HUES48 (cell line): ENCODE measurements around the gene ULK1.
A peak's percentile ranks its signal among the peaks of the same experiment; 100 is the strongest.

Experiments used
- H3K27ac ChIP-seq: one replicate; pipeline ENCODE4 v1.7.0; 2013; ENCODE audit warnings: low read depth, low read length, inconsistent platforms
- H3K27me3 ChIP-seq: 2 replicates; pipeline ENCODE4 v1.6.1; 2013; ENCODE audit warnings: mild to moderate bottlenecking, low read length; ENCODE audit not compliant: control insufficient read depth, insufficient read depth
- H3K36me3 ChIP-seq: 2 replicates; pipeline ENCODE4 v1.6.1; 2013; ENCODE audit warnings: low read length; ENCODE audit not compliant: control insufficient read depth, insufficient read depth
- H3K4me1 ChIP-seq: 2 replicates; pipeline ENCODE4 v1.6.1; 2013; ENCODE audit warnings: mild to moderate bottlenecking, low read length; ENCODE audit not compliant: control insufficient read depth, insufficient read depth
- H3K4me3 ChIP-seq: 2 replicates; pipeline ENCODE4 v1.5.1; 2013; ENCODE audit warnings: mild to moderate bottlenecking, low read depth, low read length
- H3K9ac ChIP-seq: 2 replicates; pipeline ENCODE4 v1.6.1; 2013; ENCODE audit warnings: mild to moderate bottlenecking, low read depth, low read length, moderate library complexity
- H3K9me3 ChIP-seq: 2 replicates; pipeline ENCODE4 v1.6.1; 2013; ENCODE audit warnings: low read length; ENCODE audit not compliant: control insufficient read depth, insufficient read depth

The ULK1 gene

DNA sequence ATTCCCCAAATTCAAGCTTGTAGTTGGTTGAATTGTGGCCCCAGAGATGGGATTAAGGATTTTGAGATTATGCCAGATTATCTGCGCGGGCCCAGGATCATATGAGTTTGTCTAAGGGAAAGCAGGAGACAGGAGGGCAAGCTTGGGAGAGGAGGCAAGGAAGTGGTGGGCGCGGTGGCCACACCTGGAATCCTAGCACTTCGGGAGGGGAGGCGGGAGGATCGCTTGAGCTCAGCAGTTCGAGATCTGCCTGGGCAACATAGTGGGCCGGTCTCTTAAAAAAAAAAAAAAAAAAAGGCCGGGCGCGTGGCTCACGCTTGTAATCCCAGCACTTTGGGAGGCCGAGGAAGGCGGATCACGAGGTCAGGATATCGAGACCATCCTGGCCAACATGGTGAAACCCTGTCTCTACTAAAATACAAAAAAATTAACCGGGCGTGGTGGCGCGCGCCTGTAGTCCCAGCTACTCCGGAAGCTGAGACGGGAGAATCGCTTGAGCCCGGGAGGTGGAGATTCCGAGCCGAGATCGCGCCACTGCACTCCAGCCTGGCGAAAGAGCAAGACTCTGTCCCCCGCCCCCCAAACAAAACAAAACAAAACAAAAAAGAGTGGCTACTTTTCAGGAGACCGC is 33.8 kb downstream of the ULK1 start:
- Histone ChIP-seq H3K36me3 (peaks cover 24% of the 10 kb centered on the region), H3K27me3 (no peaks in the 10 kb centered on the region), H3K9ac (peak overlapping the region; percentile 19; the same call in 1 of the 2 replicates), H3K9me3 (no peaks in the 10 kb centered on the region), H3K4me3 (peak overlapping the region; percentile 75), H3K4me1 (no peaks in the 10 kb centered on the region), H3K27ac (no peak overlapping the region)

DNA sequence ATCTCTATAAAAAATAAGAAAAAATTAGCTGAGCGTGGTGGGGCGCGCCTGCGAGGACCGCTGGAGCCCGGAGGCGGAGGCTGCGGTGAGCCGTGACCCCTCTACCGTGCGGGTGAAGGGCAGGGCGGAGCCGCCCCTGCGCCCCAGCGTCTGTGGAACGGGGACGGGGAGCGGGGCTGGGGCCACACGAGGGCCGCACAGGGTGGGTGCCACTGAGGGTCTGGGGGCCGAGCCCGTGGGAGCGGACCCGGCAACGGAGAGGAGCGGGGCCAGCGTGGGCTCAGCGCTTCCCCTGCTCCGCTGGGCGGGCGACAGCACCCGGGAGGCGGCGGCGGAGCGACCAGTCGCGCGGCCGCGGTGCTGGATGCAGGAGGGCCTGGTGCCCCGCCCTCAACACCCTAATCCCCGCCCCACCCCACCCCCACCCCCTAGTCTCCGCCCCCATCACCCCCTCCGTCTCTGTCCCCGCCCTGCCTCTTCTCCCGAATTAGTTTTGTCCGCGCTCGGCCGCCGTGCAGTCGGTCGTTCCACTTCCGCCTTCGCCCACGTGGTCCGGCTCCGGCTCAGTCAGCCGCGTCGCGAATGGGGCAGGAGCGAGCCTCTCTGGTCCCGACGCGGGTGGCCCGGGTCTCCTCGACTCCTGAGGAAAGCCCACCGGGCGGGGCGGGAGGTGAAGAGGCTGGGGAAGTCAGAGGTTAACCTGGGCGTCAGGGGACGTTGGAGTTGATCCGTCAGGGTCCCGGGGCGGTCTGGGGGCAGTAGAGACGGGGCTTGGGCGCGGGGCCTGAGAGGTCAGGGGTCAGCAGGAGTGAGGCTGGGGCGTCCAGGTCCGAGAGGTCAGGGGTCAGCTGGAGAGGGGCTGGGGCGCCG is 34.5 kb downstream of the ULK1 start, which contains the start of gene PUS1:
Gene PUS1 (plus strand): TSS at position 566 of the 870 bp plus-strand sequence. CDS start 447 bp downstream, outside the sequence.
- Histone ChIP-seq H3K9me3 (no peaks in the 10 kb centered on the region), H3K4me1 (no peaks in the 10 kb centered on the region), H3K36me3 (peaks cover 31% of the 10 kb centered on the region), H3K27ac (peak within 1 kb of the TSS; percentile 77), H3K9ac (peak within 1 kb of the TSS; percentile 84), H3K27me3 (no peaks in the 10 kb centered on the region), H3K4me3 (peak within 1 kb of the TSS; percentile 93)

DNA sequence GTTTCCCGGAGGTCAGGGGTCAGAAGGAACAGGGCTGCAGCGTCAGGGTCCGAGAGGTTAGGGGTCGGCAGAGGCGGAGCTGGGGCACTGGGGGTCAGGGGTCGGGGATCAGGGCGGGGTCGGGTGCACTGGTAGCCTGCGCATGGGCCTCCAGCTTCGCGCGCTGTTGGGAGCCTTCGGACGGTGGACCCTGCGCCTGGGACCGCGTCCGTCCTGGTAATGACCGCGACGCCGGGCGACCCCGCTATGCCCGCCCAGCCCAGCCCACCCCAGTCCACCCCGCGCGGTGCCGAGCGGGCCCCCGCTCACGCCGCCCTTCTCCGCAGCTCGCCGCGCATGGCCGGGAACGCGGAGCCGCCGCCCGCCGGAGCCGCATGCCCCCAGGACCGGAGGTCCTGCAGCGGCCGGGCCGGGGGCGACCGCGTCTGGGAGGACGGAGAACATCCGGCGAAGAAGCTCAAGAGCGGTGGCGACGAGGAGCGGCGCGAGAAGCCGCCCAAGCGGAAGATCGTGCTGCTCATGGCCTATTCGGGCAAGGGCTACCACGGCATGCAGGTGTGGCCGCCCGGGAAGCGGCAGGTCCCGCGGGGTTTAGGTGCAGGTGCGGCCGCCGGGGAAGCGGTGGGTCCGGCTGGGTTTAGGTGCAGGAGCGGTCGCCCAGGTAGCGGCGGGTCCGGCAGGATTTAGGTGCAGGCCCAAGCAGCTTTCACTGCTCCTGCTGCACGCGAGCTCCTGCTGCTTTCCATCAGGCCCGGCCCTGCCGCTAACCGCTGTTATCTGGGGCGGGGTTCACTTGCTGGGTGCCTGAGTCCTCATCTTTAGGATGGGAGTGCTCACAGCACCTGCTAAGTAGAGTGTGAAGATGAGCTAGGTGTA is 35.4 kb downstream of the ULK1 start:
- Histone ChIP-seq H3K27ac (peak overlapping the region; percentile 77), H3K4me3 (peak overlapping the region; percentile 93)

DNA sequence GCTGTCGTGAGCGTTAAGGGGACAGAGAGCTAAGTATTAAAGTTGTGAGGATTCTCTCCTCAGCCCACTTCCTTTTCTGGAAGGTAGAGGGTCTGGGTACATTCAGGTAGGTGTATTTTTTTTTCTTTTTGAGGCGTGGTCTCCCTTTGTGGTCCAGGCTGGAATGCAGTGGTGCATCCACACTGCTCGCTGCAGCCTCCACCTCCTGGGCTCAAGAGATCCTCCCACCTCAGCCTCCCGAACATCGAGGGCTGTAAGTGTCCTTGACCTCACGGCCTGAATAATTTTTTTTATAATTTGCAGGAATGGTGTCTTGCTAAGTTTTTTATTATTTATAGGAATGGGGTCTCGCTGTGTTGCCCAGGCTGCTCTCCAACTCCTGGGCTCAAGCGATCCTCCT is 36.1 kb downstream of the ULK1 start:
- Histone ChIP-seq H3K4me3 (peak overlapping the region; percentile 93), H3K27me3 (no peaks in the 10 kb centered on the region), H3K27ac (no peak overlapping the region), H3K9me3 (no peaks in the 10 kb centered on the region), H3K4me1 (no peaks in the 10 kb centered on the region), H3K36me3 (peaks cover 46% of the 10 kb centered on the region), H3K9ac (peak overlapping the region; percentile 56)

More for the DNA sequence above, 35.4 kb downstream of the ULK1 start:
- no peaks in the 10 kb centered on the region for H3K27me3 ChIP-seq
- peaks cover 40% of the 10 kb centered on the region for H3K36me3 ChIP-seq
- H3K9me3 ChIP-seq, result no peaks in the 10 kb centered on the region
- no peaks in the 10 kb centered on the region for H3K4me1 ChIP-seq
- H3K9ac ChIP-seq, result peak overlapping the region; percentile 84

DNA sequence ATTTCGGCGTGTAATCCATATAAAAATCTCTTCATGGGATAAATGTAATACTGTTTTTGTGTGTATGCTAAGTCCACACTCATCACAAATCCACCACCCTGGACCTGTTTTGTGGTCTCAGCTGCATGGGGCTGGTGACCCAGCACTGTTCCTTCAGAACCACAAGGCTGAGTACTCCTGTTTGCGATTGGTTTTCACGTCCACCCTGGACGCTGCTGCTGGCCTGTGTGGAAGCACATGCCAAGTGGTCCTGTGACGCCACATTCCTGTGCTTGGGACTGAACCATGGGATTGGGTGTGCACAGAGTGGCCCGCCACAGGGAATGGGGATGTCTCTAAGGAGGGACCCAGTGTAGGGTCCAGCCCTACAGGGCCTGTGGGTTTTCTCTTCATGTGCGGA is 39.0 kb downstream of the ULK1 start:
- H3K9me3 ChIP-seq, result no peaks in the 10 kb centered on the region
- no peaks in the 10 kb centered on the region for H3K4me1 ChIP-seq
- H3K4me3 ChIP-seq, result no peak overlapping the region
- peaks cover 69% of the 10 kb centered on the region for H3K36me3 ChIP-seq
- H3K27ac ChIP-seq, result no peak overlapping the region
- H3K27me3 ChIP-seq, result no peaks in the 10 kb centered on the region
- H3K9ac ChIP-seq, result no peak overlapping the region

DNA sequence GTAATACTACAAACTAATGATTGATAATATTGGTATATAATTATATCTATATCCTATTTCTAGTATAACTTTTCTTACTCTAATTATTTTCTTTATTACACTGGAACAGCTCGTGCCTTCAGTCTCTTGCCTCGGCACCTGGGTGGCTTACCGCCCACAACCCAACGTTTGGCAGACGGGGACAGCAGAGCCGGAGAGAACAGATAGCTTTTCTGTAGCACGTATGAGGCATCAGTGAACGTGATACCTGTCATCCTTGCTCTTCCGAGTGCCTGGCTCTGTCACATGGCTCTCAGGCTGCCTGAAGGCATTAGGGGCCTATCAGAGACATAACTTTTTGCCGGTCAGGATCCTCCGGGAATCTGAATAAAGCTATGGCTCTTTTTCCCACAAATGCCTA is 40.1 kb downstream of the ULK1 start:
- Histone ChIP-seq H3K36me3 (peaks cover 78% of the 10 kb centered on the region), H3K27ac (no peak overlapping the region), H3K9ac (no peak overlapping the region), H3K9me3 (no peaks in the 10 kb centered on the region), H3K4me3 (no peak overlapping the region), H3K27me3 (no peaks in the 10 kb centered on the region), H3K4me1 (no peaks in the 10 kb centered on the region)

DNA sequence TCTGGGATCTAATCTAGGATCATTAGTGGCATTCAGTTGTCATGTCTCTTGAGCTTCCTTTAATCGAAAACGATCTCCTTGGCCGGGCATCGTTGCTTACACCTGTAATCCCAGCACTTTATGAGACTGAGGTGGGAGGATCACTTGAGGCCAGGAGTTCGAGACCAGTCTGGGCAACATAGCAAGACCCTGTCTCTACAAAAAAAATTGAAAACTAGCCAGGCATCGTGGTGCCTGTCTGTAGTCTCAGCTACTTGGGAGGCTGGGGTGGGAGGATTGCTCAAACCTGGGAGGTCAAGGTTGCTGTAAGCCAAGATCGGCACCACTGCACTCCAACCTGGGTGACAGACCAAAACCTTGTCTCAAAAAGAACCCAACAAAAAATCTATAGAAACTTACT is 43.7 kb downstream of the ULK1 start:
- peaks cover 87% of the 10 kb centered on the region for H3K36me3 ChIP-seq
- H3K9ac ChIP-seq, result no peak overlapping the region
- H3K27me3 ChIP-seq, result no peaks in the 10 kb centered on the region
- no peak overlapping the region for H3K27ac ChIP-seq
- no peaks in the 10 kb centered on the region for H3K9me3 ChIP-seq
- H3K4me3 ChIP-seq, result no peak overlapping the region
- H3K4me1 ChIP-seq, result no peaks in the 10 kb centered on the region

DNA sequence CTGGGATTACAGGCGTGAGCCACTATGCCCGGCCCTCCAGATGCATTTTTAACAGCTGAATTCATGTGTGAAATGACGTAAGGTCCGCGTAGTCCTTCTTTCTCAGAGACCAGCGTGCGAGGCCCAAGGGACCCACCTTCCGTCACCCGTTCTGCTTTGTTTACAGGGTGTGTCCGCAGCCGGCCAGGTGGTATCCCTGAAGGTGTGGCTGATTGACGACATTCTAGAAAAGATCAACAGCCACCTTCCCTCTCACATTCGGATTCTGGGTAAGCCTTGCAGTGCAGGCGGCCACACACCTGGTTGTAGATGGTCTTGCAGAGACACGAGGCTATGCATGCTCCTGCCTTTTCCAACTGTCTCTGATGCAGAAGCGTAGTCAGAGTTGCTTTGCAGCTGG is 44.6 kb downstream of the ULK1 start:
- Histone ChIP-seq H3K9ac (no peak overlapping the region), H3K4me3 (no peak overlapping the region), H3K9me3 (no peaks in the 10 kb centered on the region), H3K36me3 (peaks cover 87% of the 10 kb centered on the region), H3K4me1 (no peaks in the 10 kb centered on the region), H3K27me3 (no peaks in the 10 kb centered on the region), H3K27ac (no peak overlapping the region)

DNA sequence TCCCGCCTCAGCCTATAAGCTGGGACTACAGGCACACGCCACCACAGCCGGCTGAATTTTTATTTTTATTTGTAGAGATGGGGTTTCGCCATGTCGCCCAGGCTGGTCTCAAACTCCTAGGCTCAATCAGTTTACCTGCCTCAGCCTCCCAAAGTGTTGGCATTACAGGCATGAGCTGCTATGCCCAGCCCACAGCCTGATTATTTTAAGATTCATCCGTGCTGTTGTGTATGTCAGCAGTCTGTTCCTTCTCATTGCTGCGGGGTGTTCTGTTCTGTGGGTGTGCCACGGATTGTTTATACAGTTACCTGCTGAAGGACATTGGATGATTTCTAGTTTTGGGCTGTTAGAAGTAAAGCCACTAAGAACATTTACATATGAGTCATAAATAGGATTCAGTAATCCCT is 45.7 kb downstream of the ULK1 start:
- no peak overlapping the region for H3K4me3 ChIP-seq
- H3K27me3 ChIP-seq, result no peaks in the 10 kb centered on the region
- H3K27ac ChIP-seq, result no peak overlapping the region
- H3K4me1 ChIP-seq, result no peaks in the 10 kb centered on the region
- H3K36me3 ChIP-seq, result peaks cover 84% of the 10 kb centered on the region
- H3K9me3 ChIP-seq, result no peaks in the 10 kb centered on the region
- H3K9ac ChIP-seq, result no peak overlapping the region

DNA sequence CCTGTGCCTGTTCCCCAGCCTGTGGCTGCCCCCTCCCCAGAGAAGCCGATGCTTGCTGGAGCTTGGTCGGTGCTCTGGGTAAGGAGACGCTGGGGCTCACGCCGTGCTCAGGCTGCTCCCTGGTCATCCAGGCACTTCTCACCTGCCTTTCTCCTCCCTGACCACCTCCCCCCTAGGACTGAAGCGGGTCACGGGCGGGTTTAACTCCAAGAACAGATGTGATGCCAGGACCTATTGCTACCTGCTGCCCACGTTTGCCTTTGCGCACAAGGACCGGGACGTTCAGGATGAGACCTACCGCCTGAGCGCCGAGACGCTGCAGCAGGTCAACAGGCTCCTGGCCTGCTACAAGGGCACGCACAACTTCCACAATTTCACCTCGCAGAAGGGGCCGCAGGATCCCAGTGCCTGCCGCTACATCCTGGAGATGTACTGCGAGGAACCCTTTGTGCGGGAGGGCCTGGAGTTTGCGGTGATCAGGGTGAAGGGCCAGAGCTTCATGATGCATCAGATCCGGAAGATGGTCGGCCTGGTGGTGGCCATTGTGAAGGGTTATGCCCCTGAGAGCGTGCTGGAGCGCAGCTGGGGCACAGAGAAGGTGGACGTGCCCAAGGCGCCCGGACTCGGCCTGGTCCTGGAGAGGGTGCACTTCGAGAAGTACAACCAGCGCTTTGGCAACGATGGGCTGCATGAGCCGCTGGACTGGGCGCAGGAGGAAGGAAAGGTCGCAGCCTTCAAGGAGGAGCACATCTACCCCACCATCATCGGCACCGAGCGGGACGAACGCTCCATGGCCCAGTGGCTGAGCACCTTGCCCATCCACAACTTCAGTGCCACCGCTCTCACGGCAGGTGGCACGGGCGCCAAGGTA is 46.9 kb downstream of the ULK1 start:
- no peak overlapping the region for H3K9ac ChIP-seq
- no peaks in the 10 kb centered on the region for H3K9me3 ChIP-seq
- no peak overlapping the region for H3K27ac ChIP-seq
- peaks cover 74% of the 10 kb centered on the region for H3K36me3 ChIP-seq
- no peak overlapping the region for H3K4me3 ChIP-seq
- H3K27me3 ChIP-seq, result no peaks in the 10 kb centered on the region
- H3K4me1 ChIP-seq, result no peaks in the 10 kb centered on the region
